GM21786 (cell line): ENCODE measurements around the gene CD86.

Source experiments
- ATAC-seq: cut with Tn5 transposase; IDR thresholded peaks from one replicate; pipeline ENCODE4 v1.9.1; 2021; ENCODE audit not compliant: unreplicated experiment

The CD86 gene

GRCh38 chr3:122091602-122092295 lies 36.6 kb downstream of the CD86 start:
- ATAC-seq, result peak; percentile 30

GRCh38 chr3:122092460-122093165 lies 37.5 kb downstream of the CD86 start:
- peak; percentile 44 for ATAC-seq

GRCh38 chr3:122094125-122094524 lies 39.0 kb downstream of the CD86 start:
- ATAC-seq, result peak; percentile 53

- ATAC-seq, result no peak
Measured at GRCh38 chr3:122094693-122095092, 39.5 kb downstream of the CD86 start.

- ATAC-seq, result no peak
Measured at GRCh38 chr3:122097141-122097540, 42.0 kb downstream of the CD86 start.

- no peak for ATAC-seq
Measured at GRCh38 chr3:122098611-122099010, 43.4 kb downstream of the CD86 start.

- no peak for ATAC-seq
Measured at GRCh38 chr3:122099255-122099654, 44.1 kb downstream of the CD86 start.

- ATAC-seq, result no peak
Measured at GRCh38 chr3:122100083-122100482, 44.9 kb downstream of the CD86 start.

- peak; percentile 33 for ATAC-seq
Measured at GRCh38 chr3:122100591-122101463, 45.7 kb downstream of the CD86 start.

- ATAC-seq, result peak; percentile 47
Measured at GRCh38 chr3:122101646-122102045, 46.5 kb downstream of the CD86 start.

GRCh38 chr3:122102191-122102935 lies 47.2 kb downstream of the CD86 start:
- peak; percentile 40 for ATAC-seq

- ATAC-seq, result no peak
Measured at GRCh38 chr3:122103821-122104514, 48.8 kb downstream of the CD86 start.

- ATAC-seq, result peak; percentile 28
Measured at GRCh38 chr3:122104515-122105194, 49.5 kb downstream of the CD86 start.

GRCh38 chr3:122105626-122106025 lies 50.5 kb downstream of the CD86 start:
- ATAC-seq, result no peak

GRCh38 chr3:122107171-122107570 lies 52.0 kb downstream of the CD86 start:
- no peak for ATAC-seq

GRCh38 chr3:122111974-122112373 lies 56.8 kb downstream of the CD86 start:
- ATAC-seq, result no peak

GRCh38 chr3:122112754-122113153 lies 57.6 kb downstream of the CD86 start:
- ATAC-seq, result no peak

- no peak for ATAC-seq
Measured at GRCh38 chr3:122123850-122124249, 68.7 kb downstream of the CD86 start.

GRCh38 chr3:122132949-122133540 lies 77.9 kb downstream of the CD86 start:
- no peak for ATAC-seq
